Activated effector memory CD4-positive, alpha-beta T cell treated with Interleukin-2 at 50 U/mL for 16 hours (primary cell): Measurements from ENCODE around the gene BBS7.

ENCODE experiments used
- DNase-seq: peaks from one replicate; pipeline ENCODE4 v3.0.0-alpha.2; 2020

Gene BBS7

DNA sequence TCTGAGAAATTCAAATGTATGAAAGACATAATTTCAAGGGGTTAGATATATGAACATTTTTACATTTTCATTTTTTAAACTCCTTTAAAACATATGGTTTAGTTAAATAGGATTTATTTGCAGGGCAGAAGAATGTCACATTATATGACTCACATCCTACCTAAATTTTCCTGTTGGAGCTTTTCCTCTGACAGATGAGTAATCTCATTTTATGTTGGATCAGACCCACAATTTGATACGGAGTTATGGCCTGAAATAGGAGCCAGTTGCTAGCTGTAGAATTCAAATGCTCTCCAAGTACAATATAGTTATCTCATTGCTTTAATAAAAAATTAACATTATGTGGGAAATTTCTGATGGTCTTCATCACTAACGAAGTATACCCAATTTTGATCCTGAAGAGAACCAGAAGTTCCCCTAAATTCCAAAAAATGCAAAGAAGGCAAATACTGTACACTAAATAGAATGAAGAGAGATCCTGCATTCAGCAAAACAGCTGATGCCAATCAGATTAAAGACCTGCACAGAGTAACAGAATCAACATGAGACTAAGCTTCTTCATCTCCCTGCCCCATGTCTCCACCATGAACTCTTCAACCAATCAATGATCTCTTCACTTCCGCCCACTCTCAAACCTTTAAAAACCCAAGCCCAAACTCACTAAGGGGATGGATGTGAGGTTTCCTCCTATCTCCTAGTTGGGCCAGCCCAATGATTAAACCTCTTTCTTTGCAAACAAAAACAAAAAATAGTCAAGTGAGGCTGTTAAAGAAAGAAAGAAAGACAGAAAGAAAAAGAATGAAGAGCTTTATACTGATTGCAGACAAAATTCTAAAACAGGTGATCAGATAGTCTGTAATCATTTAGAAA is 80.1 kb downstream of the BBS7 start:
- DNase-seq, result no peak

GRCh38 chr4:121789455-121789854 is 80.8 kb downstream of the BBS7 start:
- no peak for DNase-seq

- DNase-seq, result no peak
Measured at GRCh38 chr4:121788896-121789295, 81.4 kb downstream of the BBS7 start.

DNA sequence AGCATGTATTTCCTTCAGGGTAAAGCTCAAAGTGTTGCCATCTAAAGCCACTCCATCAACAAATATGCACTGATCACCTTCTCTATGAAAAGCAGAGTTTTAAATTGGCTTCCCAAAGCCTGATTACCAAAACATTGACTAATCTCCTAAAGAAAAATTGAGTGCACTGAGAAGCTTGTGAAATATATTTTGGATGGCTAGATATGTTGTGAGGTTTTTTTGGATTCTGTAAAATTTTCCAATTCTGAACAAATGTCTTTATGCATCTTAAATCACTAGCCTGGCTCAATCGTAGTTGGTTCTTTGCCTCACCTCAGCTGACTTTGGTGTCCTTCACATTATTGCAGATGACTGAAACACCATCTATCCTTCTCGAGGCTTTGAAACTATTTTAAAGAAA is 84.1 kb downstream of the BBS7 start:
- no peak for DNase-seq

DNA sequence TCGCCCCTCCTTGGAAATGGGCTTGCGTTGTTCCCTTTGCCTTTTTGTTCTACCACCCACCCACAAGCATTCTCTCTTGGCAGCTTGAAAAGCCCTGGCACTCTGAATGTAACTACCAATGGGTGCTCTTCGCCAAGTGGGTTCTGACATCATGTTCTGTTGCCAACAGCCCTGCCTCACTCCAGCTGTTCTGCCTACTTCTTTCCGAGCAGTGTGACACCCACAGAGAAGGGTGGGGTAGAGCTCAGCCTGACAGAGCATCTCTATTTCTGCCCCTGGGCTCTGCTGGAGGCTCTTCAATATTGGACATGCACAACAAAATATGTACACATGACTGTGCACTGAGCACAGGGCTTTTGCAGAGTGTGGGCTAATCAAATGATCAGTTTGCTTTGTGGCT is 84.8 kb downstream of the BBS7 start:
- no peak for DNase-seq

DNA sequence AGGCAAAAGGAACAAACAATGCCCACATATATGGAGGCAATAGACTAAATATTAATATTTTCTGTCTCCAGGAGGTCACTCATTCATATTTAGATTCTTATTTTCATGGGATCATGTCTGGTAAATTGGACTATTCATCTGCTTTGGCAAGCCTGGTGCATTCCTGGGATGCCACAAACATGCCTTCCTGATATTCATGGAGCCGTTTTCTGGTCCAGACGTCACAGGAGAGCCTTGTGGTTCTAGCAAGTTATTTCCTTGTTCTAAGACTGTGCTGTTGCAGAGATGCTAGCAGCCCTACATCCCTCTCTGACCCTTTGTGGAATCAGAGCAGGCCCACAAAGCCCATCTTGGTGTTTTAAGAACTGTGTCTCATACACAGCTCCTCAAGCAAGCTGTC is 85.3 kb downstream of the BBS7 start:
- no peak for DNase-seq

DNA sequence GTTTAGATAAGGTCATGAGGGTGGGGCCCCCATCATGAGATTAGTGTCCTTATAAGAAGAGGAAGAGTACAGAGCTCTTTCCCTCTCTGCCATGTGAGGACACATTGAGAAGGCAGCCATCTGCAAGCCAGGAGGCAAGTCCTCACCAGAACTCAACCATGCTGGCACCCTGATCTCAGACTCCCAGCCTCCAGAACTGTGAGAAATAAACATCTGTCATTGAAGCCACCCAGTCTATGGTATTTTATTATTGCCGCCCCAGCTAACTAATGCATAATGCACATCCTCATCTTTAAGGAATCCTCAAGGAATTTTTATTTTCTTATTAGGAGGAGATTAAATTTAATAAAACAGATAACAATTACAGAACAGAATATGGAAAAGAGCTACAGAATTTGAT is 85.9 kb downstream of the BBS7 start:
- no peak for DNase-seq

DNA sequence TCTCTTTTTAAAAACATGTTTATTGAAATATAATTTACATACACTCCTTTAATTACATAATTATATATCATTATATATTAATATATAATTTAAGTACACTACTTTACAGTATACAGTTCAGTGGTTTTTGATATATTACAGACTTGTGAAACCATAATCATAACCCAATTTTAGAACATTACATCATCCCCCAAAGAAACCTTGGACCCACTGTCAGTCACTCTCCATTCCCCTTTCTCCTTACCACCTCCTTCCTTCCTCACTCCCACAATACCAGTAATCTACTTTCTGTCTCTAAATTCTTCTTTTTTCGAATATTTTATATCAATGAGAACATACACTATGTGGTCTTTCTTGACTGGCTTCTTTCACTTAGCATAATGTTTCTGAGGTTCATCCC is 87.1 kb downstream of the BBS7 start:
- DNase-seq, result no peak

DNA sequence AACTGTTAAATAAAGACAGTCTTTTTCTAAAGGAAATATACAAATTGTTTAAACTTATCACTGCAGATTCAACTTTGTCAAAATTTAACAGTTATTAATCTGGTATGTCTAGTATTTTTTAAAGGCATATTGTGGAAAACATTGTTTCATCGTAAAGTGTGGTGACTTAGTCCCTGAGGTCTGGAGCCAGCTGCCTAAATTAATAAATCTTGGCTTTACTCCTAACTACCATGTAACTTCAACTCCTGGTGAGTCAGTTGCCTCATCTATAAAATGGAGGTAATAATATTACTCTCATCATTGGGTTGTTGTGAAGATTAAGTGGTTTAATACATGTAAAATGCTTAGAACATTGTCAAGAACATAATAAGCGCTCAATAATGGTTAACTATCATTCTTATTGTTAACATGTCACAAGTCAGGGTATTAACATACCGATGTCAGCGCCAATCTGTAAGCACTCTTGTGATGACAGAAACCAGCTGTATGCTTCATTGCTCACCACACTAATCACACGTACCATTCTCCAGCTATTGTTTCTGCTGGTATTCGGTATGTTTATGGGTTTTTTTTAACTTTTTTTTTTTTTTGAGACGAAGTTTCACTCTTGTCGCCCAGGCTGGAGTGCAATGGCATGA is 91.2 kb downstream of the BBS7 start:
- no peak for DNase-seq

GRCh38 chr4:121777625-121778024 is 92.6 kb downstream of the BBS7 start:
- no peak for DNase-seq

DNA sequence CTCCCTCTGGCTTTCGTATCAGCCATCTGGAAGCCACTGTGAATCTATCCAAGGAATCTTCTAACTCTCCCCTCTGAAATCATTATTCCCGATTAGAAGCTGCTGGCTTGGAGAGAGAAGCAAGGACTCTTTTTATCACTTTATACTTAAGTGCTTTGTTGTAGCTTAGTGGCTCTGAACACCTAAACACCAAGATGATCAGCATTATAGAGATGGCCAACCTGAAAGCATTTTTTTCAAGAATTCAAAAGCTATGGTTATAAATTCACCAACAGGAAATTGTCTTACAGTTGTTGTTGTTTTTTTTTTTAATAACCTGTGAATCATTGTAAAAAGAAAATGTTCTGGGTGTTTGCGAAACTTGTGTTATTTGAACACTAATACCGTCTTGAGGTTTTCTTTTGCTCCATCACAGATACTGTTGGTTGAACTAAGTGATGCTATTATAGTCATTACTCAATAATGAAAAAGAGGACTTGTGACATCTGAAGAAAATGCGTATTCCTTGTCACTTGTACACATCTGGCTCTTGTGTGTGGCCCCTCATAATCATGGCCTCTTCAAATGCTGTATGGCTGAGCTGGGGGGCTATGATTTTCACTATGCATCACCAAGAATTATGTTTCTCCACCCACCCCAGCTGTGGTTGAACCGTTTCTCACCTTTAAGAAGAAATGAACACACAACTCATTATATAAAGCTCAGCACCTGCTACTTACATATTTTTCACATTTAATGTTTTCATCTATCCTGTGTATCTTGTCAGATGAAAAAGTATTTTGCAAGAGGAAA is 93.5 kb downstream of the BBS7 start:
- DNase-seq, result no peak
